GM18499 (cell line): Measurements from ENCODE around the gene IGSF21.

Experiments
- ATAC-seq: cut with Tn5 transposase; IDR thresholded peaks from one replicate; pipeline ENCODE4 v1.9.1; 2021; ENCODE audit warnings: moderate number of reproducible peaks; ENCODE audit not compliant: insufficient read depth, unreplicated experiment

IGSF21 gene

DNA sequence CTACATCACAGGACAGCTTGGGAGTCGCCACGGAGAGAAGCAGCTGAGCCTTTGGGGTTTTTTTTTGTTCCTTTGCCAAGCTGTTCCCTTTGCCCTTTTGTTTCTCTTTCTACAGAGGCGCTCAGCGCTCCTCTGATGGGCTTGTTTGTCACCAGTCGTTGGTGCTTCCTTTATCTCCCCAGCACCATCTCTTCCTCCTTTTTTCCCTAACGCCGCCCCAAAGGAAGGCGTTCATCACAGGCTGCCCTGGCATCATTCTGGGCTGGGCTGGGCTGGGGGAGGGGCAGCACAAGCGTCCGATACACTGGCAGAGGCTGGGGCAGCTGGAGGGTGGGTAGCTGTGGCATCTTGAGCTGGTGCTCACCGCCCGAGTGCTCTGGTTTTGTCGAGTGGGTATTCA lies 10.5 kb downstream of the IGSF21 start:
- ATAC-seq, result no peak

DNA sequence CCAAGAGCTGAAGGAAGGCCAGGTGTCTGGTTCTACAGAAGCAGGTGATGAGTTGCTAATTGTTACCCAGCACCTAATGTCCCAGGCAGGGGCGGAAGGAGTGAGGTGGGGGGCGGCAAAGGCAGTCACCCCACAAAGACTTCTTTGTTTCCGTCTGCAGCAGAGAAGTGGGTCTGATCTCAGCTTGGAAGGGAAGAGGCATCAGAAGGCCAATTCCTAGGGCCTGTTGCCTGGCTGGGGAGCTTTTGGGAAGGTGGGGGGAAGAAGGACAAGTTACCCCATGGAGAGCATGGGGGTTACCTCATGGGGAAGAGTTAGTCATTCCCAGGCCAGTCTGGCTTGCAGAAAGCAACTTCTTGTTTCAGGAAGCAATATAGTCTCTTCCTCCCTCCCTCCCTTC lies 10.9 kb downstream of the IGSF21 start:
- no peak for ATAC-seq

DNA sequence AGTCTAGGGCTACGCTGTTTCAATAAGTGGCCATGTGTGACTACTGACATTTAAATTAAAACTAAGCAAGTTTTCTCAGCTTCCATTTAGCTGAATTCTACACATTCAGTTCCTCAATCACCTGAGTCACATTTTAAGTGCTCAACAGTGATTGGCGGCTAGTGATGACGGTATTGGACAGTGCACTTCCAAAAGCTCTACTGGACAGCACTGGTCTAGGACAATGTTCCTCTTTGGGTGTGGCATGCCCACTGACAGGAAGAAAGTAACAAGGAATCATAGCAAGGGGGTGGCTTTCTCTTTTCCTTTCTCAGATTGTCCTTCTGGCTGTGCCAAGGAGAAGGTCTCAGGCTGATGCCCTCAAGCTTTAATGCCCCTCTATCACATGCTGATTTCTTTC lies 11.7 kb downstream of the IGSF21 start:
- ATAC-seq, result no peak

DNA sequence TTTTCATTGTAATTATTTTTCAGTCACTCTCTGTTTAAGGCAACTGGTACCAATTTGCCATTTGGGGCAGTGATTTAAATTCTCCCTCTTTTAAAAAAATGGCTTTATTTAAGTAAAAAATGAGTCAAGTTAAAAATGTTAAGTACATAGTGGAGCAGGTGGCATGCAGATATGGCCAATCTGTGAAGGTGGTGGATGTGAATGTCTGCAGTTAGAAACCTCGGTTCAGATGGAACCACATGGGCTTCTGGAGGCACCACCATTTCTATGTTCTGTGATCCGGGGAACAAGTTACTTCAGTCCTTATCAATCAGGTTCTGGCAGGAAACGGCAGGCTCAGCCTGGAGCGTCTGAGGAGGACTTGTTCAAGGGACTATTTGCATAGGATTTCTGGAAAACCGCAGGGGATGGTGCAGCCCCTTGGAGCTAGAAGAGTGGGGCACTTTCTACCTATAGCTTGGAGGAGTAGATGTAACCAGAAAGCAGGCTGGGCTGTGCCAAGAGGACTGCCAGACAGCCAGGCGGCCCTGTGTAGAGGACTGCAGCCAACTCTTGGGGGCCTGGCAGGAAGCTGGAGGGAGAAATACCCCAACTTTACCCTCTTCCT lies 12.3 kb downstream of the IGSF21 start:
- ATAC-seq, result no peak

DNA sequence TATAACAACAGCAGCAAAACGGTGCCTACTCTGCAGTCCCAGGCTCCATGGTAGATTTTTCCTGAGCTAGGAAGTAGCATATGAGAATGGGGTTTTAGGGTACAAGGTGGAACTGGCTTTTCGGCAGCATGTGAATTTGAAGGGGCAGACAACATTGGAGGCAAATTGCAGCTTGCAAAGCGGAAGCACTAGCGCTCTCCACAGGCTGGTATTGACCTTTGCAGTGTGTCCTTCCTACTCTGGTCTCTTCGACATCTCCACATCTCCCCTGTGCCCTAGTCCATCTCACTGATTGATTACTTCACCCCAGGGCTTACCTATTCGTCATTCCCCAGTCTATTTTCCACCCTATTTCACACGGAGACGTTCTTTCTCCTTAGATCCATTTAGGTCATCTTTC lies 13.0 kb downstream of the IGSF21 start:
- ATAC-seq, result no peak

DNA sequence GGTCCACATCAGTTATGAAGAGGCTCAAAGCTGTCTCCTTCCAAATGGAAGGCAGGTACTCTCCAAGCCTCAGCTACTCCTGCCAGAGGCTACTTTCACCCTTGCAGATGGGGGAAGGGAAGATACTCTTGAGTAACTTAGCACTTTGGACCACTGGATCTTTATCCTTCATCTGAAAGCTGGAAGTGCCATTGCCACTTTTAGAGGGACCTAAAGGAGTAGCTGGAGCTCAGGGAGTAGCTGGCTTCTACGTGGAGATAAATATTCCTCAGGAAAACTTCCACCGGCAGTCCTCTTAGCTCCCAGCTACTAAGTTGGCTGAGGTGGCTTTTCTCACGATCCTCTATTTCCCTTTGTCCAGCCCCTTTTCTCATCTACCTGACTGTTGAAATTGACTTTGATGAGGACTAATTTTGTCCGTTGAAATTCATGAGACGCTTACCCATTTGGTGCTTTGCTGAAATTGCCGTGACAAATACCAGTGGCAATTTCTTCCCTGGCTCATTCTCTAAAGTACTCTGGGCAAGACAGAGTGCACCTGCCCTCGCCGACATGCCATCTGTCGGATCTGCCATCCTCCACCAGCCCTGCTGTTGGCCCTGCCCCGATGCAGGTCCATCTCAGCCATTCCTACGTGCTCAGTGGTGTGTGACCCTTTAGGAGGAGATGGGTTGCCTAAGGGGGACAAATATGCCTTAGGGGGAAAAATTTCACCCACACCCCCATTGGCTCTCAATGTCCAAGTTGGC lies 13.6 kb downstream of the IGSF21 start:
- no peak for ATAC-seq

DNA sequence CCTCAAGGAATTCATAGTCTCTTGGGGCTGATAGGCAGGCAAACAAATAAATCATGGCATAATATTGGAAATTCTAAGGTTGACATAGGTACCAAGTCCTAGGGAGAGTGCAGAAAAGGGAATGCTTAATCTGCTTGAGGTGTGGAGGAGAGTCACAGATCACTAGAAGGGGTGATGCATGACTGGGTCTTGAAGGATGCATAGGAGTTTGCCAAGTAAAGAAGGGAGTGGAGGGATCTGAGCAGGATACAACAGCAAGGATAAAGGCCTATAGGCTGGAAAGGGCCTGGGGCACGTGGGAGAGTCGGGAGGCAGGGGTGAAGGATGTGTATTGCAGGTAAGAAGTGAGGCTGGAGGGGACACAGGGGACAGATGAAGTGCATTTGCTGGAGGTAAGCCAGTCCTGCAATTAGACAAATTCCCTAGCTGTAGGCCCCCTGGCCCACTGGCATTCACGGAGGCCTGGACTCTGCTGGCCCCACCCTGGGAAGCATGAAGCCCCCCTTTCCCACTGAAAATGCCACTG lies 15.9 kb downstream of the IGSF21 start:
- no peak for ATAC-seq

DNA sequence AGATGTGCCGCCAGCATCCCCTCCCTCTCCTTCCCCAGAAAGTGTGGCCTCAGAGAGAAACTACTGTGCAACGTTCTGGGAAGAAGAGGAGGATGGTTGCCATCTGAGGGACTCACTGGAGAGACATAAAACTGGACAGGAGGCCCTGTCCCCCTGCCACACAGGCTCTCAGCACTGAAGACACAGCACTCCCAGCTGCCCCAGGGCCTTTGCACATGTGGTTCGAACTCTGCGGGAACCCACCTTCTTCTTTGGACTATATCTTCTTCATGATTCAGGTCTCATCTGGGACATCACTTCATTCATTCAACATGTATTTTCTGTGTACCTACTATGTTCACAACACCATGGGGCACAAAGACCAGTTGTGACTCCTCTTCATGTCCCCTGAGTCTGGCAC lies 17.4 kb downstream of the IGSF21 start:
- no peak for ATAC-seq

DNA sequence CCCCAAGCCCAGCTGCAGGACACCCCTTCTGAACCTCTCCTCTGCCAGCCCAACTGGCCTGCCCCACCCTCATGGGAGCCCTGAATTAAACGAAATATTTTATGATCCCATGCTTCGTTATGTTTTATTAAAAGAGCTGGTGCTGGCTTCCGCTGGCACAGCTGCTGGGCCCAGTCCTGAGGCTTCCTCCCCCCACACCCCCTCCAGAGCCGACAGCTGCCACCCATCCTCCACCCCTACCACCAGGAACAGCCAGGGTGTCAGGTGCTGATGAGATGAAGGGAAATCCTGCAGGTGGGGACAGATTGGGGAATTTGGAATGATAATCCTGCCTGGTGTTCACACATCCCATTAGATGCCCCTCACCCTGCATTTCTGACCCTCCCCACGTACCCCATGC lies 19.0 kb downstream of the IGSF21 start:
- ATAC-seq, result no peak

DNA sequence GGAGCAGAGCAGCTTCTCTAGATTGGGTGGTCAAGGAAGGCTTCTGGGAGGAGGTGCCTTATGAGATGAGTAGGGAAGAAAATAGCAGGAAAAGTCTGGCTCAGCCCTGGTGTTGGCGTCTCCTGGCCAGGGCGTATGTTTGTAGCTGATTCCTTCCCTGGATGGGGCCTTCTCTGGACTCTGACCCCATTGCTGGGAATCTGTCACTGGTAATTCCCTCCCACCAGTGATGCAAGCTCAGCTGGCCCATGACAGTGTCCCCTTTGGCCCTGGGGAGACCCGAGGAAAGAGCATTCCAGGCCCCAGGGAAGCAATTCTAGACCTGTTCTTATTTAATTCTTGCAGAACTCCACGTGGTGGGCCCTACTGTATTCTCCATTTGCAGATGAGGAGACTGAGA lies 20.7 kb downstream of the IGSF21 start:
- no peak for ATAC-seq

DNA sequence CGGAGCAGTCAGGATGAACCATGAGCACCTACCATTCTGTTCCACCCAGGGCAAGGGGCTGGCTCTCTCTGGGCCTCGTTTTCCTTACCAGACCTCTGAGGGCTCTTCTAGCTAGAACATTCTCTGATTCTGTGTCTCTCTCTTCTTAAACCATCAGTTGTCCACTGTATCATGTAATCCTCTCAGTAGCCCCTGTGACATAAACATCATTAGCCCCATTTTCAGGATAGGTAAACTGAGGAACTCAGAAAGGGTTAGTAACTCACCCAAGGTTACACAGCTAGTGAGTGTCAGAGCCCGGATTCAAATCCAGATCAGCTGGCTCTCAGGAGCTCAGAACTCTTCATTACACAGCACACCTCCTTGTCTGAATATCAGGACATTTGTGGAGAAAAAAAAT lies 22.8 kb downstream of the IGSF21 start:
- no peak for ATAC-seq

DNA sequence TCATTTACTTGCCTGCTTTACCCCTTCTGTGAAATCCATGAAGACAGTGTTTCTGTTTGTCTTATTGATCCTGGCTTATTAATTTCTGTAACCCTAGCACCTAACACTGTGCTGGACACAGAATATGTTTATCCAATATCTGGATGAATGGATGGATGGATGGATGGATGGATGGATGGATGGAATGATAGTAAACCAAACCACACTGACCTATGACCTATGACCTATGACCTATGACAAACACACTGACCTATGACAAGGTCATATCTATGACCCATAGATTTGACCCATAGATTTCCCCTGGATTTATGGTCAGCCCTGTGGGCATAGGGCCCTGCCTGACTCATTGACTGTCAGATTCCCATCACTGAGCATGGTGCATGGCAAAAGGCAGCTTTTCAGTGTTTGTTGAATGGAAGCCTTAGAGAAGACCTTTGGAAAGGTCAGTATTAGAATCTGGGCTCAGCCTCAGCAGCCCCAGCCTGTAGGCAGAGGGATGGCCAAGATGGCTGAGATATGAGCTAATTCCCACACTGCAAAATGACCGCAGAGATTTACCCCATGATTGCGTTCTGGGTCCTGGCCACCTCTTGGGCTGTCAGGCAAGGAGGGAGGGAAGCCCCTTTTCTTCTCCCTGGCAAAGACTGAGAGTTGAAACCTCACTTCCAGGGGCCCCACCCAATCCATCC lies 24.6 kb downstream of the IGSF21 start:
- ATAC-seq, result no peak

DNA sequence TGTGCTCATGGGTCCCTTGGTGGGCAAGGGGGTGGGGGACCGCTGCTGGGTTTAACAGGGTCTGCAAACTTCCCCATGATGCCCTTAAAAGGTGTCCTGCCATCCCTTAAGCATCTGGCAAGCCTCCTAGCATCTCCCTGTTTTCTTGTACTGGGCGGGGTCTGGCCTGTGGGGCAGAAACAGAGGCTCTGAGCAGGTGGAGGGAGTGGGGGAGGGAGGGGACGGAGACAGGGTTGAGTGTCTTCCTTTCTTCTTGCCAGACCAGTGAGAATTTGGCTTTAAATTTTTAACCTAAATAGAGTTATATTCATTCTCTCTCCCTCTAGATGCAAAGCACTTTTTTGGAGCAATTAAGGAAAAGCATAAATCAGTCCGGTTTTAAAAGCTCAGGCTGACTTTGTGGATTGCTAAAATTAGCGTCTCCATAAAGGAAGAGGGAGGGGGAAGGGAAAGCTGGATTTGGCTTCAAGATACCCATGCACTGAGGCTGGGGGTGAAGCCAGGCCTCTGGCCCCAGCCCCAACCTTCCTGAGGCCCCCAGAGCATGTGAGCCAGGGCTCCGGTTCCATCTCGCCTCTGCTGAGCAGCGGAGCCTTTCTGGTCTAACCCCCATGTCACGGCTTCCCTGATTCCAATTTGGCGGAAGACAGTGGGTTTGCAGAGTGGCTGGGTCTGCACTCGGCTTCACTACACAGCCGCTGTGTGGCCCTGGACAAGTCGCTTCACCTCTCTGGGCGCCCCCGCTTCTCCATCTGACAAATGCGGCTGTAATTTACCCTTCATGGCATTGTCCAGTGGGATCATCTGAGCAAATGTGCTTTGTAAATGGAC lies 25.3 kb downstream of the IGSF21 start:
- no peak for ATAC-seq

DNA sequence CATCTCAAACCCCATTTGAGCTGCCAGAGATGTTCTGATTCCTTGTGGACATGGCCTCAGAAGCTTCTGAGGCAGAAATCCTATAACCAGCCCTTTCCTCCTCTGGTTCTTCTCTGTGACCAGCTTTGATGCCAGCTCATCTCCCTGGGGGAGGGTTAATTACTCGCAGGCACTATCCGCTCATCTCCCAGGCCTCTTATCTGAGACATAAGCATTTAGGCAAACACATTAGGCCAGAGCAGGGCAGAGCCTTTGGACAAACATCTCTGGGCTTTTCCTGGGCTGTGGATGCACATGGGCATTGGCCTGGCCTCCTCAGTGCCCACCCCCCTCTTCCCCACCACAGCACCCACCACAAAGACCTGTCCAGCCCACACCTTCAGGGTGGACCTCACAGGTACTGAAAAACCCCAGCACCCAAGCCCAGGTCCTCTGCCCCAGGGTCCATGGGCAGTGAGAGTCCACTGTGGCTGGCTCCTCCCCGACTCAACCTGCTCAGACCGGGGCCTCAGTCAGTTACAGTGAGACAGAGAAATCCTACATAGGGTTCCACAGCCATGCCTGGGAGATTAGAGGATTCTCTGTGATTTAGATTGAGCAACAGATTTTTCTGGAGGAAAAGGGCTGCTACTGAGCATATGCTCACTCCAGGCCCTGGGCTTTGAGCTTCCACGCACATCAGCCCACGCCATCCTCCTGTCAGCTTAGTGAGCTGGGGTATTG lies 26.9 kb downstream of the IGSF21 start:
- ATAC-seq, result no peak

DNA sequence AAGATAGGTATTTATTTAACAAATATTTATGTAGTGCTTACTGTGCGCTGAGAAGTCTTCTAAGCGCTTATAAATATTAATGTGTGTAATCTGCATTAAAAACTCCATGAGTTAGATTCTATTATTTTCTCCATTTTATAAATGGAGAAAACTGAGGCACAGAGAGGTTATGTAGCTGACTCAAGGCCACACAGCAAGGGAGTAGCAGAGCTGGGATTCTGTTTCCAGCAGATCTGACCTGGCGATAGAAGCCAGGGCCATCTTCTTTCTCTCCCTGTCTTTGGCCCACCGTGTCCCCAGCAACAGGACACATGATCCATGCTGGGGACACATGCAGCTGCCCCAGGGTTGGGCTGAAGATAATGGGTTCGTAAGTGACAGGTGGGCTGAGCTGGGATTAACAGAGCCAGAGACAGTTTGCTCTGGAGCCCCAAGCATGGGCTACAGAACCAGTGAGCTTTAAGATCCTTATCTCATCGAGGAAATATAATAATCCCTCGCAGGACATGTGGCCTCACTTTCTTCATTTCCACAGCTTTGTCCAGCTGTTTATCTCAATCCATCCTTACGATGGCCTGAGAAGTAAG lies 30.3 kb downstream of the IGSF21 start:
- no peak for ATAC-seq

DNA sequence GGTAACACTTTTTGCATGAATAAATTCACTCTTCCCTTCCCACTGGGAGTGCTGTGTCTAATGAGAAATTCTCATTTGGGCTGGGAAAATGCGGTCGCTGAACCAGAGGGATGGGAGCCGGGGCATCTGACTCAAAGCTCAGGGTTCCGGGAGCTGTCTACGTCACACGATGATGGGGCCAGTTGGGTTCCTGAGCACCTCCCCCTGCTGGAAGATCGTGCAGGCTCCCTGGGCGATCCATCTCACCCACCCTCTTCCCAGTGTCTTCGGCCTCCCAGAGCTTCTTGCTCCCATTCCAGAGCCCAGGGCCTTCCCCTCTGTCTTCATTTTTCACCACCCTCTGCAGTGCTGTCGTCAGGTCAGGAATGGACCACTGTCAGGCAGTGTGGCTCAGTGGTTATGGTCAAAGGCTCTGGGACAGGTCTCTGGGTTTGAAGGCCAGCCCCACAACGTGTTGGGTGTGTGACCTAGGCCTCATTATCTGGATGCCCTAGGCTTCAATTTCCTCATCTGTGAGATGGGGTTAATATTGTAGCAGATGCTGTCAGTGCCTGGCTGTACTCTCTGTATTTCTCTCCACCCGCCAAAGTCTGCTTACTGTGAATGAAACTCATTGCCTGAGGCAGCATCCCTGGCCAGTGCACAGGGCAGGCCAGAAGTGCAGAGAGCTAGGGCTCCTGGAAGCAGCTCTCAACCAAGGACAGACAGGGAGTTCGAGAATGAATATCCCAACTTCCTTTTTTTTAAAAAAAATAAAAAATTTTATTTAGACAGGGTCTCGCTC lies 31.8 kb downstream of the IGSF21 start:
- no peak for ATAC-seq

DNA sequence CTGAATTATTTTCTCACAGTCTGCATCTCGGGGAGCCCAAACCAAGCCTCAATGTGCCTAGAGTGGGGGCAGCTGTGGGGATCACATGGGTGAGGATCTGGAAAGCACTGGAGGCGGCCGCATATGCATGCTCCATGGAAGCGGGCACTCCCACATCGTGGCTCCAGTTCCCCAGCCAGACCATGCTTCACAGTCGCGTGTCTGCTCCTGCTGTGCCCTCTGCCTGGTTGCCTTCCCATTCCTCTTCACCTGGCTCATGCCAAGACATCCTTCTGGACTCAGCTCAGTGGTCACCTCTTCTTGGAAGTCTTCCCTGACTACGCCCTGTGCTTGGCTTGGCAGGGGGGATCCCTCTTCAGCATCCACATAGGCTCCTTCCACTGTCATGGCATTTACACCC lies 32.8 kb downstream of the IGSF21 start:
- no peak for ATAC-seq

DNA sequence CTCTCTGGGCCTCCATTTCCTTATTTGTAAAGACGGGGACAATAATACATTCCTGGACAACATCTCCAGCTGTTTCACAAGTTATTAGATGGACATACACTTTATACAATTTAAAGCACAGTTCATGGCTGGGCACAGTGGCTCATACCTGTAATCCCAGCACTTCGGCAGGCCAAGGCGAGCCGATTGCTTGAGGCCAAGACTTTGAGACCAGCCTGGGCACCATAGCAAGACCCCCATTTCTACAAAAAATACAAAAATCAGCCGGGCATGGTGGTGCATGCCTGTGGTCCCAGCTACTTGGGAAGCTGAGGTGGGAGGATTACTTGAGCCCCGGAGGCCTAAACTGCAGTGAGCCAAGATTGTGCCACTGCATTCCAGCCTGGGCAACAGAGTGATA lies 34.1 kb downstream of the IGSF21 start:
- no peak for ATAC-seq

DNA sequence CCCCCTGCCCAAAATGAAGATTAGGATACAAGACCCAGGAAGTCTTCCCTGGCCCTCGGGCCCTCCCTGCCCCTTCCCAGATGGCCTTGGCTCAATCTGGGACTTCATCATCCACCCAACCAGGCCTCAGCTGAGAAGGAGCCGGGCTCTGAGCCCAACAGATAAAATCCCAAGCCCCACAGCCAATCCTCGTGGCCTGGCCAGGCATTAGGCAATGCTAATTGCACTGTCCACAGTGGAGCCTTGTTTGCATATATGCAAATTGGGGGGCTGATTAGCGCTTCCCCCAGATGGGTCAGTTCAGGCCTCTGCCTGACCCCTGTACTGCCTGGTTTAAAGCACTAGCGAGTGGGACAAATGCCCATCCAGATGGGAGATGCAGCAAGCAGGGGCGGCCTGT lies 34.9 kb downstream of the IGSF21 start:
- no peak for ATAC-seq
